Naive B cell (primary cell): ENCODE data around the gene ADK. TPM values are rescaled to one million over a fixed set of nuclear protein-coding genes. Genes with fewer than 3 reads are reported as not detected.
A peak's percentile ranks its signal among the peaks of the same experiment; 100 is the strongest.
"Not testable (repeated sequence)": the region's sequence is repeated elsewhere in the genome, so short reads cannot be mapped to it uniquely, and the experiment has no call there.

Experiments used
- ATAC-seq, 2 donors: fragments of 150-1000 bp; cut with Tn5 transposase; 2 replicates each; pipeline ENCODE4 v1.10.0; 2021; ENCODE audit warnings: low read depth in 2 of 2, mild to moderate bottlenecking in 2 of 2, moderate library complexity in 2 of 2
- DNase-seq: peaks from one replicate; pipeline ENCODE4 v3.0.0; 2022
- H3K27ac Mint-ChIP-seq, 6 donors: one replicate each; pipeline ENCODE4 v1.8.0; 2020 to 2022; ENCODE audit warnings: mild to moderate bottlenecking in 6 of 6, mixed read lengths in 6 of 6, moderate library complexity in 5 of 6, inconsistent platforms in 2 of 6
- H3K27me3 Mint-ChIP-seq, 3 donors: one replicate each; pipeline ENCODE4 v1.8.0; 2021 to 2022; ENCODE audit warnings: mixed read lengths in 3 of 3, mild to moderate bottlenecking in 1 of 3
- H3K36me3 Mint-ChIP-seq, 2 donors: one replicate each; pipeline ENCODE4 v1.8.0; 2020 to 2022; ENCODE audit warnings: mixed read lengths in 2 of 2, inconsistent platforms in 1 of 2, mild to moderate bottlenecking in 1 of 2
- H3K4me1 Mint-ChIP-seq, 3 donors: one replicate each; pipeline ENCODE4 v1.8.0; 2020 to 2022; ENCODE audit warnings: mixed read lengths in 3 of 3, inconsistent platforms in 1 of 3, mild to moderate bottlenecking in 1 of 3, moderate library complexity in 1 of 3
- H3K4me3 Mint-ChIP-seq, 8 donors: one replicate each; pipeline ENCODE4 v1.8.0; 2020 to 2022; ENCODE audit warnings: mild to moderate bottlenecking in 8 of 8, mixed read lengths in 8 of 8, moderate library complexity in 8 of 8, inconsistent platforms in 2 of 8
- H3K9me3 Mint-ChIP-seq, 7 donors: one replicate each; pipeline ENCODE4 v1.8.0; 2020 to 2022; ENCODE audit warnings: mixed read lengths in 7 of 7, mild to moderate bottlenecking in 5 of 7, inconsistent platforms in 2 of 7, moderate library complexity in 1 of 7
- polyA plus RNA-seq, 6 donors: library from polyadenylated mRNA; unstranded; fragments of 300-500 nt; fragmentation: Illumina TruSeq; gene quantifications; one replicate each; pipeline ENCODE4 v1.2.3, GENCODE V29; 2021; ENCODE audit warnings: low read depth in 6 of 6

Gene ADK
- polyA plus RNA-seq, 6 donors from 2014 or later, result 240 to 379 (median 288) TPM

DNA sequence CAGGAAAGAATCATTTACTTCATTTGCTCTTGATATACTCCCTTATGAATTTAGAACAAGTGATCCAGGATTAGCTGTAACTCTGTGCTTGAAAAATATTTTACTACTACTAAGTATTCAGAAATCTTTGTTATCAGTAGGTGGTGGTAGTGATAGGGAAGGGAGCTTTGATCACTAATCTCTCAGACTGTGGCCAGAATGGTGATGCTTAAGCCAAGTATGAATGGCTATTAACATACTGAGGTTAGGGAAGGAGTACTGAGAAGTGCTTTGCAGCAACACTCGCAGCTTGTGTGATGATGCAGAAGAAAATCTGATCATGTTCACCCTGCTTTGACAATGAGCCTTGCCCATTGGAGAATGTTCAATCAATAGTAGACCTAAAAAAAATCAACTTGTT lies 29.7 kb upstream of the ADK start:
- Mint-ChIP-seq H3K4me3 (no peak overlapping the region), H3K4me1 (peaks cover 0 to 25% (median 3%) of the 10 kb centered on the region in 3 donors), H3K27ac (peak overlapping the region in 1 of 6 donors; percentile 46), H3K36me3 (peaks cover 19 to 20% of the 10 kb centered on the region in 2 donors), H3K9me3 (no peaks in the 10 kb centered on the region), H3K27me3 (no peaks in the 10 kb centered on the region)
- DNase-seq, result no peak
- no peak for ATAC-seq

DNA sequence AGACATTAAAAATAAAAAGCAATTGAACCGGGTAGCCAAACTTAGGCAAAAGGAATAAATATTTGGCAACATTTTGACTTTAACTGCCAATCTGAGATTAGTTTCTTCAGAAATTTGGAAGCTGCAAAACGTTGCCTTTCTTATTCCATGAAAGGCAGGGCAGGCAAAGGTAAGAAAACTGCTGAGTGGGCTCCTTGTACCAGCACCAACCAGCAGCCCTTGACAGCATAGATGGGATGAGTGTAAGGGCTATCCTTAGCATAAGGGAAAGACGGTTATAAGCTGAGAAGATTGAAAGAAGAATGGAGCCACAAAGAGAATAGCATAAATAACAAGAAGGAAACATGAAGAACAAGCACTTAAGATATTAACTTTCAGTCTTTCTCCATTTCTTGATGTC lies 29.0 kb upstream of the ADK start:
- ATAC-seq, result no peak
- Mint-ChIP-seq H3K27ac (peak overlapping the region in 4 of 6 donors; percentile 19 to 76 (median 50)), H3K4me1 (peaks cover 0 to 25% (median 3%) of the 10 kb centered on the region in 3 donors)

DNA sequence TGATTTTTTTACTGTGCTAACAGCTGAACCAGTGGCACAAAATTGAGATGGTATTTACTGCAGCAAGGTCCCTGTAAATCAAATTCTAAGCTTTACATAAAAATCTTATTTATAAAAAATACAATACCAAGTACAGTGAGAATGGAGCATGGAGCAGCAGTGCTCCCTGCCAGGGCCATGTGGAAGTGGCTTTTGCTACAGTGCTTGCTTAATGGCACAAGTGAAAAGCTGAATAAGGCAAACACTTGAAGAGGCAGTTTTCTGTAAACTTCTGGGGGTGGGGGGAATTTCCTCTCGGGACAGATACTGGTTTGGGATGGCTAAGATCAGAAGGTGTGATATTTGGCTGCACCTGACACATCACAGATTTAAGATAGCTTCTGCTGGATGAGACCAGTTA lies 27.9 kb upstream of the ADK start:
- DNase-seq, result no peak
- peaks cover 0 to 18% (median under 1%) of the 10 kb centered on the region in 3 donors for H3K4me1 Mint-ChIP-seq
- no peak for ATAC-seq
- H3K9me3 Mint-ChIP-seq, result no peaks in the 10 kb centered on the region
- H3K36me3 Mint-ChIP-seq, result peaks cover 17 to 20% of the 10 kb centered on the region in 2 donors
- peak overlapping the region in 3 of 6 donors; percentile 18 to 57 (median 46) for H3K27ac Mint-ChIP-seq
- no peaks in the 10 kb centered on the region for H3K27me3 Mint-ChIP-seq
- H3K4me3 Mint-ChIP-seq, result no peak overlapping the region

More for the DNA sequence above, 29.0 kb upstream of the ADK start:
- Mint-ChIP-seq H3K9me3 (no peaks in the 10 kb centered on the region), H3K36me3 (peaks cover 17 to 20% of the 10 kb centered on the region in 2 donors), H3K27me3 (no peaks in the 10 kb centered on the region), H3K4me3 (no peak overlapping the region)
- no peak for DNase-seq

DNA sequence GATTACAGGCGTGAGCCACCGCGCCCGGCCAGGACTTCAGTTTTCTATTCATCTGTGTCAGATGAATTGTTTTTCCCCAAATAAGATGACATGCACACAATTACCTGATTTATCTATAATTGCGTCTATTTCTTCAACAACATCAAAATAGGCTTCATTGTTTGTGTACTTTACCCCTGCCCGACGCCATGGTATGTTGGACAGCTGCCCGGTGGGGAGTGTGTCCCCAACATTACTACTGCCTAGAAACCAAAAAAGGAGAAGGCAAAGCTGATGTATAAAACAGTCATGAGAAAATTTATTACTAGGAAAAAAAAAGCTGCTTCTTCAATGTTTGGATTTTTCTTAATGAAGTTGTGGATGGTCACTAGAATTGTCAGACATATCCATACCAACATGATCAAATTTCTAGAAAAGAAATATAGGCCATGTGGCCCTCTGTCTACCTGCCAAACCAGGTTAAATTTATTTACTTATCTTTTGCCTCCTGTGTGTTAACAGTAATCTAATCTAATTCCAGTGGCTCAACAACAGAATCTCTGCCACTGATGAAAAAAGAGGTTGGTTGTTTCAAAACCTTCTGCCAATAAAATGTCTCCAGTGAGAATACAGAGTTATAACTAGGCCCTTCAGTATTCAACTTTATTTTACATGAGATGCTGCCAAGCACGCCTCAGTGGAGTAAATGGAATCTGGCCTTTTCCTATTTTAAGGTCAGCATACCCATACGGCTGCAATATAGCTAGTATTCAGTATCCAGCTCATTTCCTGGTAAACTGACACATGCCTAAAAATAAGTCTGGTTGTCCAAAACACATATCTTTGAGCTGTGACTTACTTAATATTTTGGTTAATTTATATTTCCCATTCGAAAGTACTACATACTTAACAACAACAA lies 16.8 kb upstream of the ADK start:
- DNase-seq (no peak), ATAC-seq (no peak)
- Mint-ChIP-seq H3K36me3 (peaks cover 23 to 35% of the 10 kb centered on the region in 2 donors), H3K9me3 (no peaks in the 10 kb centered on the region), H3K27ac (no peak overlapping the region), H3K4me1 (peaks cover 0 to 12% (median under 1%) of the 10 kb centered on the region in 3 donors), H3K27me3 (no peaks in the 10 kb centered on the region), H3K4me3 (no peak overlapping the region)

DNA sequence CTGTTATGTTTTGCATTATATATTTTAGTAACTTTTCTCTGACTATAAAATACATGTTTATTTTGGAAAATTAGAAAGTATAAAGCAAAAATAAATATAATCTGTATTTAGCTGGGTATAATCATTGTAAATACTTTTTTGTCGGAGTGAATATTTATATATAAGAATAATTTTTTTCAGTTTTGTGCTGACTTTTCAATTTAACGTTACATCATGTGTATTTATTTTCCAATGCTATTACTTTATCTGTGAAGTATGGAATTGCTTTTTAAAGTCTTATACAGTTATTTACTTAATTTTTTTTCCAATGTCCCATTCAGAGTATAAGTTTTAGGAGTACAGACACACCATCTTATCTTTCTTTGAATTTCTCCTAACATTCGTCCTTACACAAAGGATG lies 15.6 kb upstream of the ADK start:
- H3K27ac Mint-ChIP-seq, result no peak overlapping the region
- H3K27me3 Mint-ChIP-seq, result no peaks in the 10 kb centered on the region
- H3K4me1 Mint-ChIP-seq, result peaks cover 0 to 12% (median 3%) of the 10 kb centered on the region in 3 donors
- no peak for DNase-seq
- no peak overlapping the region for H3K4me3 Mint-ChIP-seq
- H3K36me3 Mint-ChIP-seq, result peaks cover 20 to 29% of the 10 kb centered on the region in 2 donors
- H3K9me3 Mint-ChIP-seq, result no peaks in the 10 kb centered on the region
- no peak for ATAC-seq

DNA sequence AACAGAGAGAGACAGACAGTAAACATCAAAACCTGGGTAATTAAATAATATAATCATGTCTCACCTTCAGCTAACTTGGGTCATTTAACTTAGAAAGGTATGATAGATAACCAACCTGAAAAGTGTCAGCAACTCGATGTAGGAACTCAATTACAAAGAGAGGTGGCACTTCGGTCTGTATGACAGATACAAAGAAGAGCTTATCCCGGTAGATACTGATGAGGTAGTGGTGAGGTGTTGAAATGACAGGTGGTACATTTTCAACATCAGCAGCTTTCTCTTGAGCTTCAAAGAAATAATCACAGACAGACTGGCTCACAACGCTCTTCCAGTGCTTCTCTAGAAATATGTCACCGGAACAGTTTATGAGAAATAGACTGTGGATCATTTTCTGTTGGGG lies 13.0 kb upstream of the ADK start:
- Mint-ChIP-seq H3K27ac (no peak overlapping the region), H3K4me1 (peaks cover 0 to 11% (median 8%) of the 10 kb centered on the region in 3 donors), H3K27me3 (no peaks in the 10 kb centered on the region), H3K4me3 (no peak overlapping the region), H3K36me3 (peaks cover 20 to 33% of the 10 kb centered on the region in 2 donors), H3K9me3 (no peaks in the 10 kb centered on the region)
- ATAC-seq, result peak; percentile 58 to 73
- no peak for DNase-seq

DNA sequence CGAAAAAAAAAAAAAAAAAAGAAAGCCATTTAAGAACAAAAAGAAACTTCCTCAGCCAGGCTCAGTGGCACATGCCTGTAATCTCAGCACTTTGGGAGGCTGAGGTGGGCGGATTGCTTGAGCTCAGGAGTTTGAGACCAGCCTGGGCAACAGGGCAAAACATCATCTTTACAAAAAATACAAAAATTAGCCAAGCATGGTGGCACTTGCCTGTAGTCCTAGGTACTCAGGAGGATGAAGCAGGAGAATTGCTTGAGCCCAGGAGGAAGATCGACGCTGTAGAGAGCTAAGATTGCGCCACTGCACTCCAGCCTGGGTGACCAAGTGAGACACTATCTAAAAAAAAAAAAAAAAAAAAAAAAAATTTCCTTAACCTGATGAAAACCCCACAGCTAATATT lies 12.4 kb upstream of the ADK start:
- not testable (repeated sequence) for ATAC-seq, H3K4me3 Mint-ChIP-seq, H3K9me3 Mint-ChIP-seq, H3K27me3 Mint-ChIP-seq, DNase-seq
- Mint-ChIP-seq H3K4me1 (peaks cover 0 to 13% (median 8%) of the 10 kb centered on the region in 3 donors), H3K36me3 (peaks cover 20 to 33% of the 10 kb centered on the region in 2 donors), H3K27ac (peak overlapping the region in 1 of 6 donors; percentile 41)

DNA sequence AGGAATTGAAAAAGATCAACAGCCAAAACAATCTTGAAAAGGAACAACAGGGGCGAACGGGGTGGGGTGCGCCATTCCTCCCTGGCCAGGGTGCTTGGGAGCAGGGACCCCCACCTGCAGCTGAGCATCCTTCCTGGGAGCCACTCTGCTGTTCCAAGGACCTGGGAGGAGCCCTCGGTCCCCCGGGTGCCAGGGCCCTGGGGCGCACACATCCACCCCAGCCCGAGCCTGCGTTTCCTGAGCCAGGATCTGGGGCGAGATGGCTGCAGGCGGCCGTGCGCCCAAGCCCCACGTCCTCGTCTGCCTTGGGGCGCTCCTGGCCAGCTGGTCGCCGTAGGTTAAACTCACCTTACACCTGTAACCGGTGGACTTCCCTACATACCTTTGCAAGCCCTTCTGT lies 11.0 kb upstream of the ADK start:
- ATAC-seq (no peak), DNase-seq (no peak)
- Mint-ChIP-seq H3K9me3 (no peaks in the 10 kb centered on the region), H3K27ac (no peak overlapping the region), H3K4me3 (no peak overlapping the region), H3K36me3 (peaks cover 18 to 24% of the 10 kb centered on the region in 2 donors), H3K27me3 (no peaks in the 10 kb centered on the region), H3K4me1 (peaks cover 0 to 13% (median 8%) of the 10 kb centered on the region in 3 donors)

DNA sequence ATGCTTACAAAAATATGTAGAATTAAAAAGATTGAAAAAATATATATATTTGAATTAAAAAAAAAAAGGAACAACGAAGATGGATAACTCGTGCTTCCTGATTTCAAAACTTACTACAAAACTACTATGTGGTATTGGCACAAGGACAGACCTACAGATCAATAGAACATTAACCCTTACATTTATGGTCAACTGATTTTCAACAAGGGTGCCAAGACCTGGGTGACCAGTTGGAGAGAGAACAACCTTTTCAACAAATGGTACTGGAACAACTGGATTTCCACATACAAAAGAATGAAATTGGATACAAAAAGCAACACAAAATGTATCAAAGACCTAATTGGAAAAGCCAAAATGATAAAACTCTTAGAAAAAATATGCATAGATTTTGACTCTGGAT lies 10.5 kb upstream of the ADK start:
- H3K27me3 Mint-ChIP-seq, result no peaks in the 10 kb centered on the region
- ATAC-seq (no peak), DNase-seq (no peak)
- peak overlapping the region in 2 of 6 donors; percentile 10 to 18 for H3K27ac Mint-ChIP-seq
- H3K4me1 Mint-ChIP-seq, result peaks cover 1 to 13% (median 5%) of the 10 kb centered on the region in 3 donors
- H3K4me3 Mint-ChIP-seq, result no peak overlapping the region
- H3K36me3 Mint-ChIP-seq, result peaks cover 12 to 20% of the 10 kb centered on the region in 2 donors
- H3K9me3 Mint-ChIP-seq, result no peaks in the 10 kb centered on the region

DNA sequence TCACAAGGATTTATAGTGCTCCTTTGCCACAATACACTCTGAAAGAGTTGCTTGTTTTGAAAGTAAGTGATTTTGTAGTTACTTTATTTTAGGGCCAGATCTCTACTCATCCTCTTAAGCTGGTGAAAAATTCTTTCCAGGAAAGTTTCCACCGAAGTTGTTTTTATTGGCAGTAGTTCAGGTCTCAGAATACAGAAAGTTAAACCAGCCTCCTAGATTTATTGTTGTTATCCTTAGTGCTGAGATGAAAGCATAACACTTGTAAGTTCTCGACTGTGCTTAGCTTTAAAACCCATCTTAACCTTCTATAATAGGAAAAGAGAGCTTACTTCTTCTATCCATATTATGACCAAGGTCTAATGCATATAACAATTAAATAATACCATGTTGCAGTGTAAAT lies 5.9 kb upstream of the ADK start:
- no peak for ATAC-seq
- Mint-ChIP-seq H3K27me3 (no peaks in the 10 kb centered on the region), H3K27ac (peak overlapping the region in 3 of 6 donors; percentile 14 to 59 (median 15)), H3K4me3 (peak overlapping the region in 1 of 8 donors; percentile 89), H3K9me3 (no peaks in the 10 kb centered on the region), H3K36me3 (peaks cover 4 to 8% of the 10 kb centered on the region in 2 donors), H3K4me1 (peaks cover 18 to 37% (median 24%) of the 10 kb centered on the region in 3 donors)
- no peak for DNase-seq

DNA sequence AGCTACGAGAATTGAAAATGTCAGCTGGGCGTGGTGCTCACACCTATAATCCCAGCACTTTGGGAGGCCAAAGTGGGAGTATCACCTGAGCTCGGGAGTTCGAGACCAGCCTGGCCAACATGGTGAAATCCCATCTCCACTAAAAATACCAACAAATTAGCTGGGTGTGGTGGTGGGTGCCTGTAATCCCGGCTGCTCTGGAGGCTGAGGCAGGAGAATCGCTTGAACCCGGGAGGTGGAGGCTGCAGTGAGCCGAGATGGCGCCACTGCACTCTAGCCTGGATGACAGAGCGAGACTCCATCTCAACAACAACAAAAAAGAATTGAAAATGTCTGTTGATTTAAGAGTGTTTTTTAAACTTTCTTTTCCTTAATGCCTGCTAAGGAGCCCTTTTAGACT lies 4.0 kb upstream of the ADK start:
- not testable (repeated sequence) for H3K9me3 Mint-ChIP-seq, H3K36me3 Mint-ChIP-seq, ATAC-seq, DNase-seq, H3K27me3 Mint-ChIP-seq
- peak overlapping the region in 1 of 6 donors; percentile 3 for H3K27ac Mint-ChIP-seq
- H3K4me1 Mint-ChIP-seq, result peaks cover 18 to 34% (median 24%) of the 10 kb centered on the region in 3 donors
- H3K4me3 Mint-ChIP-seq, result peak overlapping the region in 1 of 8 donors; percentile 89

DNA sequence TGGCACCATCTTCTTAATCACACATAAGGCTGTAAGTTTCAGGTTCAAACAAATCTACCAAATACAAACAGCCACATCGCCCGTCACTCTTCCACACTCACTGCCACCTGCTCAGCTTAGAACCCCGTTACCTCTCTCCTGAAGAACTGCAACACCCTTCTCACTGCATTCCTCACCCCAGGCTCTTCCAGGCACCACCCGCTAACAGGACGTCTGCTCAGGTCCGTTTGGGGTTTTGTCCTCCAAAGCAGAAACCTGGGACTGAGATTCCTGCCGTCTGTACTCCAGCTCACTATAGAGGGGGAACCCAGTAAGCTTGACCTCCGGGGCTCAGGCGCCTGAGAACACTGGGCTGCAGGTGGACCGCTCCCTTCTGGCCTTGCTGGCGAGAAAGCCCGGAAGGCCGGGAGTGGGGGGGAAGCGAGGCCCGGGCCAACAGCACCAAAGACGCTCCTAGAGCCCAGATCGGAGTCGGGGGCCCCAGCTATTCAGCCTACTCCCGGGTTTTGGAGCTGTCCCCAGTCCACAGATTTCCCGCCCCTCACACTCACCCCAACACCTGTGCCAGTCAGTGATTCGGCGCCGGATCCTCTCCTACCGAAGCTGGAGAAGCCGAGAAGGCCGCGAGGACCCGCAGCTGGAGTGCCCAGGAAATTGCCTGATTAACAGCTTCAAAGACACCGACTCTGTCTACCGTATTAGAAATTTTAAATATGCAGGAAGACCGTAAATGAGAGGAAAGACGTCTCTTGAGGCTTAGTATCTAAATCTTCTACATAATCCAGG lies 624 bp upstream of the ADK start, which contains the start of gene AP3M1:
AP3M1 (minus strand) TSS at position 625 of the 786 bp plus-strand sequence. CDS start 12,449 bp downstream, outside the sequence.
- Mint-ChIP-seq H3K27me3 (no peaks in the 10 kb centered on the region), H3K9me3 (no peaks in the 10 kb centered on the region), H3K4me1 (peaks cover 44 to 57% (median 52%) of the 10 kb centered on the region in 3 donors), H3K4me3 (no peak within 1 kb of the TSS), H3K36me3 (peaks cover 4 to 8% of the 10 kb centered on the region in 2 donors), H3K27ac (peak within 1 kb of the TSS in 3 of 6 donors; percentile 12 to 75 (median 66))
- peak; percentile 47 to 50 for ATAC-seq
- no peak for DNase-seq
